Fibroblast of the conjunctiva (primary cell): Measurements from ENCODE around the gene MTG1.
"Not testable (repeated sequence)": the region's sequence is repeated elsewhere in the genome, so short reads cannot be mapped to it uniquely, and the experiment has no call there.

Experiments used
- DNase-seq: peaks from one replicate; pipeline ENCODE4 v3.0.0-alpha.2; 2010; ENCODE audit warnings: low read depth

The MTG1 gene

DNA sequence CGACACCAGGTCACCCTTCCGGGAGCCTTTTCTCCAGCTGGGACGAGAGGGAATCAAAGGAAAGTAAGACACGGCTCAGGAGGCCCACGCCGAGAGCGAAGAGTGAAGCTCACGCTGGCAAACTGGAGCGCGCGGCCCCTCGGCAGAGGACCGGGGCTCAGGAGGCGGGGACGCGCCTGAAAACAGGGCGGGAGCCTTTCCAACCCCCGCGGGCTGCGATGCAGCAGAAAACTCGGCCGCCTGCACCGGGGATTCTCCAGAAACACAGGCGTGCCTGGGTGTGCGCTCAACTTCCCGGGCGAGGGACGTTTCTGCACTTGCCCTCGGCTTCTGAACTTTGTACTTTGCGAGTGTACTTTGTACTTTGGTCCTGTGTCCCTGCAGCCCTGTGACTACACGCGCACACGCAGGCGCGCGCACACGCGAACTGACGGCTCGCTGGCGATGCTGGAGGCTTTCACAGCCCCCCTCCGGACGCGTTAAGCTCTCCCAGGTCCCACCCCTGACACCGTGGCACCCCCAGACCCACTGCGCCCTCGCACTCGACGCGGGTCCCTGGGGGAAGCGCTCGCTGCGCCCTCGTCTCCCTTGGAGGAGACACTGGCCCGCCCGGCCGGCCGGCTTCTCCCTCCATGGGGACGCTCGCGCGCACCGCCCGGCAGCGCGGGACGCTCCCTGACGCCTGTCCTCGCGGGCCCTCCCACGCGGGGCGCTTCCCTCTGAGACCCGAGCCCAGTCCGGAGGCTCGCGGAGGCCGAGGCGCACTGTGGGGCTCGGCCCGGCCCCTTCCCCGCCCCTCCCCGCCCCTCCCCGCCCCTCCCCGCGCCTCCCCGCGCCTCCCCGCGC, 15.5 kb upstream of the MTG1 start:
- DNase-seq = no peak

DNA sequence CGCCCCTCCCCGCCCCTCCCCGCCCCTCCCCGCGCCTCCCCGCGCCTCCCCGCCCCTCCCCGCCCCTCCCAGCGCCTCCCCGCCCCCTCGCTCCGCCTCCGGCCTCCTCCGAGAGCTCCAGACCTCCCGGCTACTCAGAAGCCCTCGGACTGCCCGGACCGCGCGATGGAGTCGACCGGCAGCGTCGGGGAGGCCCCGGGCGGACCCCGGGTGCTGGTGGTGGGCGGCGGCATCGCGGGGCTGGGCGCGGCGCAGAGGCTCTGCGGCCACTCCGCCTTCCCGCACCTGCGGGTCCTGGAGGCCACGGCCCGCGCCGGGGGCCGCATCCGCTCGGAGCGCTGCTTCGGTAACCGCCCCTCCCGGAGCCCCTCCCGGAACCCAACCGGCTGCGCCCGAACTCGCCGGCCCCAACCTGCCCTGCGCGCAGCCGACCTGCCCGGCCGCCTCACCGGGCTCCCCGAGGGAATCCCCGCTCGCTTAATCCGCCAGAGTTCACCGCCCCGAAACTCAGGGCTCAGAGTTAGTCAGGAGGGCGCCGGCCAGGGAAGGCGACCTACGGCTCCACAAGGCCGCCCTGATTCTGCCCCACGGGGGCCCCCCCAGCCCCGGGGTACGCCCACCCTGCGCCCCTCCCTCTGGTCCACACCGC, 14.7 kb upstream of the MTG1 start, which contains the start of gene PAOX:
Gene PAOX, plus strand, starts transcription at position 111 of the 649 bp plus-strand sequence. Its CDS starts 55 bp downstream, at position 166.
- peak; percentile 32 for DNase-seq

DNA sequence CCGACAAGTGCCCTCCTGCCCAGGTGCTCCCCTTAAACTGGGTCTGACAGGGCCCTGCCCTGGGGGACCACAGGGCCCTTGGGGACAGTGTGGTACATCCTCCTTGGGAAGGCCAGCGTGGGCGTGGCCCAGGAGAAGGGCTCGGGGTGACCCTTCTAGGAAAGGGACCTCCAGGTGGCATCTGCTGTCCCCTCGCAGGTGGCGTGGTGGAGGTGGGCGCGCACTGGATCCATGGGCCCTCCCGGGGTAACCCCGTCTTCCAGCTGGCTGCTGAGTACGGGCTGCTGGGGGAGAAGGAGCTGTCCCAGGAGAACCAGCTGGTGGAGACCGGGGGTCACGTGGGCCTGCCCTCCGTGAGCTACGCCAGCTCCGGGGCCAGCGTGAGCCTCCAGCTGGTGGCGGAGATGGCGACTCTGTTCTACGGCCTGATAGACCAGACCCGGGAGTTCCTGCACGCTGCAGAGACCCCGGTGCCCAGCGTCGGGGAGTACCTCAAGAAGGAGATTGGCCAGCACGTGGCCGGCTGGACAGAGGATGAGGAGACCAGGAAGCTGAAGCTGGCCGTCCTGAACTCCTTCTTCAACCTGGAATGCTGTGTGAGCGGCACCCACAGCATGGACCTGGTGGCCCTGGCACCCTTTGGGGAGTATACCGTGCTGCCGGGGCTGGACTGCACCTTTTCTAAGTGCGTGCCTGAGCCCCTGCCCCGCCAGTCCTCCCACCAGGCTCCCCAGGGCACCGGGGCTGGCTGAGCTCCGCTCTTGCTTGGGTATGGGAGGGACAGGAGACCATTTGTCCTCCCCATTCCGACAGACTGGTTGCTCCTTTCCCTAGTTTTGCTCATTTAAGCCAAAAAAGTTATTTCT, 13.9 kb upstream of the MTG1 start:
- no peak for DNase-seq

DNA sequence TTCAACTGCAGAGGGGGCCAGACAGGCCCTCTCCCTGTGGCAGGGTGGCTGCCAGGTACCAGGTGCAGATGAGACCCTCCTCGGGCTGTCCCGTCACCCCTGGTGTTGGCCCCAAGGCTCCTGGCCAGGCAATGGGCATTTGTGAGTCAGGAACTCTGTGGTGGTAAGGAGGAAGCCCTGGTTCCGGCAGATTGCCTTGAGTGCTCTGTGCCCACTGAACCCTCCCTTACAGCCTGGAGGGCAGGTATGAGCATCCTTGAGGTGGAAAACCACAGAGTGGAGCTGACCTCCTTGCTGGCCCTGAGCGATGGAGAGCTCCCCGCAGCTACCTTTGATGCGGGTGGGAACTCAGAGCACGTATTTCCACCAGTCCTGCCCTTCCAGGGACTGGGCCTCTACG, 12.9 kb upstream of the MTG1 start:
- DNase-seq = no peak

DNA sequence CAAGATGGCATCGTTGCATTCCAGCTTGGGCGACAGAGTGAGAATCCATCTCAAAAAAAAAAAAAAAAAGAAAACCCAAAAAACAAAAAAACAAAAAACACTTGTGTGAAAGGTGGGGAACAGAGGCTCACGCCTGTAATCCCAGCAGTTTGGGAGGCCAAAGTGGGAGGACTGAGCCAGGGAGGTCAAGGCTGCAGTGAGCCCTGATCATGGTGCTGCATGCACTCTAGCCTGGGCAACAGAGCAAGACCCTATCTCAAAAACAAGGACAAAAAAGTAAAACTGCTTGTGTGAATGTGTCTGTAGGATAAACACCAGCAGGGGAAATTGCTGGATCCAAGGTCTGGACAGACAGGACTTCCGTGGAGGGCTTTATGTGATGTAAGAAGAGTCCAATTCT, 10.4 kb upstream of the MTG1 start:
- DNase-seq = no peak

DNA sequence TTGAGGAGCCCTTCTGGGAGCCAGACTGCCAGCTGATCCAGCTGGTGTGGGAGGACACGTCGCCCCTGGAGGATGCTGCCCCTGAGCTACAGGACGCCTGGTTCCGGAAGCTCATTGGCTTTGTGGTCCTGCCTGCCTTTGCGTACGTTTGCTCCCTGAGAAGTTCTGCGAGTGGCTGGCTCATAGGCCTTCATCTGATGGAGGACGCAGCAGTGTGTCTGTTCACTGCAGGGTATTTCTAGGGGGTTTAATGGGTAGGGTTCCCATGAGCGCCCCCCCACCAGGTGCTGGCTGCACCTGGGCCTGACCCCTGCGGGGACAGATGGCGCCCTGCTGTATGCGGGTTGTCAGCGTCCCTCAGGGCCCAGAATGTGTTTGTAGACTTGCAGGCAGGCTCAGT, 9.9 kb upstream of the MTG1 start:
- no peak for DNase-seq

DNA sequence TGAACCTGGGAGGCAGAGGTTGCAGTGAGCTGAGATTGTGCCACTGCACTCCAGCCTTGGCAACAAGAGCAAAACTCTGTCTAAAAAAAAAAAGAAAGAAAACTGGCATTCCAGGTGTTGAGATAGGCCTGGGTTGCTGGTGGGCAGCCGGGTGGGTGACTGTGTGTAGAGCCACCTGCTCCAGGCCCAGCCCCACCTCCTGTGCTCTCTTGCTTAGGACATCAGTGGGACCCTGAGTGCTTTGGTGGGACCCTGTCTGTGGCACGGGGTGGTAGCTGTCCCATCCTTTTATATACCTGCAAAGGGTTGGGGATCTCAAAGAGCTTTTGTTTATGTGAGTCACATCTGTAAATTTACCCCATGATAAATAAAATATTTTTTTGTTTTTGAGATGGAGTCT, 8.7 kb upstream of the MTG1 start:
- DNase-seq = no peak

DNA sequence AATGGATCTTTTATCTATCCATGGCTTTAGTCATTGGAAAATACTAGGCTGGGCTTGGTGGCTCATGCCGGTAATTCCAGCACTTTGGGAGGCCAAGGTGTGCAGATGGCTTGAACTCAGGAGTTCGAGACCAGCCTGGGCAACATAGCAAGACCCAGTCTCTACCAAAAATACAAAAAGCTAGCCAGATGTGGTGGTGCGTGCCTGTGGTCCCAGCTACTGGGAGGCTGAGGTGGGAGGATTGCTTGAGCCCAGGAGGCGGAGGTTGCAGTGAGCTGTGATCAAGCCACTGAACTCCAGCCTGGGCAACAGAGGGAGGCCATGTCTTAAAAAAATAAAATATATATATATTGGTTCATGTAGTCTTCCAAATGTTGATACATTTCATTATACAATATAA, 7.0 kb upstream of the MTG1 start:
- not testable (repeated sequence) for DNase-seq

DNA sequence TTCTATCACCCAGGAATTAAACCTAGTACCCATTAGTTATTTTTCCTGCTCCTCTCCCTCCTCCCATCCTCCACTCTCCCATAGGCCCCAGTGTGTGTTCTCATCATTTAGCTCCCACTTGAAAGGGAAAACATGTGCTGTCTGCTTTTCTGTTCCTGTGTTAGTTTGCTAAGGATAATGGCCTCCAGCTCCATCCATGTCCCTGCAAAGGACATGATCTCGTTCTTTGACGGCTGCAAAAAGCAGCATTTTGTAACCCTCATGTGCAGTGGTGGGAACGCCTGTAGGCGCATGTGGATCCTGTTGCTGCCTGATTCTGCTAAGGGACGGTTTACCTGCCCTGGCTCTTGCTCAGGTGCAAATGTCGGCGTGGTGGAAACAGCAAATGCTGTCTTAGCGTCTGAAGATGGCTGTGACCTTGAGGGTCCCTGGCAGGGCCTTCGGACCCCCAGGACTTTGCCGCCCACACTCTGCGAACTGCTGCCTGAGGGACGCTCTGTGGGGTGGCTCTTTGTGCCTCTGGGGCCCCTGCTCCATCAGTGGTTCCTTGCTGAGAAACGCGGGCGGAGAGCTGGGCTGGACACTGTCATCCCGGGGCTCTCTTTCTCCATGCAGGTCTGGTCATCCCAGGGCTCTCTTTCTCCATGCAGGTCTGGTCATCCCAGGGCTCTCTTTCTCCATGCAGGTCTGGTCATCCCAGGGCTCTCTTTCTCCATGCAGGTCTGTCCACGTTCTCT, 5.6 kb upstream of the MTG1 start:
- DNase-seq = no peak

DNA sequence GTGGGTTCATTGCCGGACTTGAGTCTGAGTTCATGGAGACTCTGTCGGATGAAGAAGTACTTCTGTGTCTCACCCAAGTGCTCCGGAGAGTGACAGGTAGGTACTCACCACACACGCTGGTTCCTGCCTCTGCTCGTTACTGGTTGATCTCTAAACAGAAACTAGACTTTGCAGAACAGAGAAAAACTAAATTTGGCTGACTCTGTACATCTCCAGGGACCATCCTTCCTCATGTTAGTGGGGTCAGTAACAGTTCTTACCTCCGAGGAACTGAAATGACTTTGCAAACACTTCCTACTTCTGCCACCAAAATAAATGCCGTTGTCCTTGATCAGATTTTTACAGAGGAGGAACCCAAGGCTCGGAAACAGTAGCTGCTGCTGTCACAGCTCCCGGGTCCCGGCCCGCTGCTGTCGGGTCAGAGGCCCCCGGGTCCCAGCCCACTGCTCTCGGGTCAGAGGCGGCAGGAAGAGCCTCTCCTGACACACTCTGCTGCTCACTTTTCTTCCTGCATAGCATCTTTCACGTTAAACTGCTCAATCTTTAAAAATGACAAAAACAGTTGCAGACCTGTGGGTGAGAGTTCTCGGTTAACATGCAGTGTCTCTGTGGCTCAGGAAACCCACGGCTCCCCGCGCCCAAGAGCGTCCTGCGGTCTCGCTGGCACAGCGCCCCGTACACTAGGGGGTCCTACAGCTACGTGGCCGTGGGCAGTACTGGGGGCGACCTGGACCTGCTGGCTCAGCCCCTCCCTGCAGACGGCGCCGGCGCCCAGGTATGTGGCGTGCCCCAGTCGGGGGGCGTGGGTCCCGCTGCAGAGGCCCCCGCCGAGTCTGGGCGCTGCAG, 4.8 kb upstream of the MTG1 start:
- no peak for DNase-seq

DNA sequence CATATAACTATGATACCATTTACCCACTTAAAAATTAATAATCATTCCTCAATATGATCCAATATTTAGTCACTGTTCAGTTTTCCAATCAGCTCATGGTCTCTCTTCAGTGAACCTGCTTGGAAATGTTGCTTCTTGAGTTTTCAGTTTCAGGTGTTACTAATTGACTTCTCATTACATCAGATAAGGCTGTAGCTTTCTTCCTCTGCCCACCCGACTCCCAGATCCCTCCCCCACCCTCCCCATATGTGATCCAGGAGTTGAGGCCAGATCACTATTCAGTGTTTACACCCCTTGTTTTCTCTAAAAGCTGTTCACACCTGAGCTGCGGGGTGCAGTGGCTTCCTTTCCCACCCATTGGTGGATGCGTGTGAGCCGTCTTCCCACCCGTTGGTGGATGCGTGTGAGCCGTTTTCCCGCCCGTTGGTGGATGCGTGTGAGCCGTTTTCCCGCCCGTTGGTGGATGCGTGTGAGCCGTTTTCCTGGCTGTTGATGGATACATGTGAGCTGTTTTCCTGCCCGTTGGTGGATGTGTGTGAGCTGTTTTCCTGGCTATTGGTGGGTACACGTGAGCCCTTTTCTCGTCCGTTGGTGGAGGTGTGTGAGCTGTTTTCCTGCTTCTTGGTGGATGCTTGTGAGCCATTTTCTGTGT, 3.2 kb upstream of the MTG1 start:
- DNase-seq = no peak

DNA sequence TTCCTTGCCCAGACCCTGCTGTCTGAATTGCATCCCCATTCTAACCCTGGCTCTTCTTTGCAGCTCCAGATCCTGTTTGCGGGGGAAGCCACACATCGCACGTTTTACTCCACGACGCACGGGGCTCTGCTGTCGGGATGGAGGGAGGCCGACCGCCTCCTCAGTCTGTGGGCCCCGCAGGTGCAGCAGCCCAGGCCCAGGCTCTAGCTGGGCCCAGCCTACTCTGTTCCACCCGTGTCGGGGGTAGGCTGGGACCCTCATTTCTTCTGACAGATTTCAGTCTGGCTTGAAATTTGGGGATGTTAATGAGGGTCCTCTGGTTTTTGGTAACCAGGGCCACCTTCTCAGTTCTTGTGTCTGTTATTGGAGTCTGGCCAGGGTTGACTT, 2.7 kb upstream of the MTG1 start:
- DNase-seq = no peak

DNA sequence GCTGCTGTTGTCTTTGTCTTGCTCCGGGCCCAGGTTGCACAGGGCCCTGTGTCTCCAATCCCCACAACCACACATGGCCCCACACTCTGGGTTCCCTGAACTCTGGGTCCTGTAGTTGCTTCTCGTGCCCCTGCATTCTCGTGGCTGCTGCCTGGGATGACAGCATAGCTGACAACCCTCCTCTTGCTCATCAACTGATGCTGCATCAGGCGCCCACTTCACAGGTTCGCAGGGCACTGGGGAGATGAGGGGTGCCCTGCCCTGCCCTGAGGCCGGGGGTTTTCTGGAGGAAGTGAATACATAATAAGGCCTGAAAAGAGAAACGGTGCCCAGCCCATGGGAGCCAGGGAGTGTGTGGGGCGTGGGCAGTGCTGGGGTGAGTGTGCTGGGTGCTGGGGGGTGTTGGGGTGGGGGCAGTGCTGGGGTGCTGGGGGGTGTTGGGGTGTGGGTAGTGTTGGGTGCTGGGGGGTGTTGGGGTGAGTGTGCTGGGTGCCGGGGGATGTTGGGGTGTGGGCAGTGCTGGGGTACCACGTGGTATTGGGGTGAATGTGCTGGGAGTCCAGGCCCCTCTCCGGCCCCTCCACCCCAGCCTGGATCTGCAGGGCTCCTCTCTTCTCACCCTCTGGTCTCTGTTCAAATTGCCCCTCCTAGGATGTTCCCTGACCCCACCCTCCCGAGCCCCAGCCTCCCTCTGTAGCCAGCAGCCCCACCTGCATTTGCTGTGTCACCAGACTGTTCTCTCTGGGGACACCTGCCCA, 2.0 kb upstream of the MTG1 start:
- no peak for DNase-seq

DNA sequence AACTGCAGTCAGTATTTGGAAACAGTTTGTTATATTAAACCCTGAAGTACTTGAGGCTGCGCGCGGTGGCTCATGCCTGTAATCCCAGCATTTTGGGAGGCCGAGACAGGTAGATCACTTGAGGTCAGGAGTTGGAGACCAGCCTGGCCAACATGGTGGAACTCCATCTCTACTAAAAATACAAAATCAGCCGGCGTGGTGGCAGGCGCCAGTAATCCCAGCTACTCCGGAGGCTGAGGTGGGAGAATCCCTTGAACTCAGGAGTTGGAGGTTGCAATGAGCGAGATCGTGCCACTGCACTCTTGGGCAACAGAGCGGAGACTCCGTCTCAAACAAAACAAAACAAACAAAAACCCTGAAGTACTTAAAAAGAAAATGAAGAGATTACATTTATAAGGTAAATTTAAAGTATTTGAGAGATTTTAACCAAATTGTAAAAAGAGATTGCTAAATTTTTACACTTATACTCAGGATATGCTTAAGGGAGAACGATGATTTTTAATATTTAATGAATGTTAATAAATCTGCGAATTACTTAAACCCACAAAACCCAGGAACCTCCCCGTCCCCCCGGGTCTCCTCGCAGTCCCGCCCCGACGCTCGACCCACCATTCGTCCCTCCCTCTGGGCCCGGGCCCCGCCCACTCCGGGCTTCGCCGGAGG, 425 bp upstream of the MTG1 start:
- DNase-seq = no peak

DNA sequence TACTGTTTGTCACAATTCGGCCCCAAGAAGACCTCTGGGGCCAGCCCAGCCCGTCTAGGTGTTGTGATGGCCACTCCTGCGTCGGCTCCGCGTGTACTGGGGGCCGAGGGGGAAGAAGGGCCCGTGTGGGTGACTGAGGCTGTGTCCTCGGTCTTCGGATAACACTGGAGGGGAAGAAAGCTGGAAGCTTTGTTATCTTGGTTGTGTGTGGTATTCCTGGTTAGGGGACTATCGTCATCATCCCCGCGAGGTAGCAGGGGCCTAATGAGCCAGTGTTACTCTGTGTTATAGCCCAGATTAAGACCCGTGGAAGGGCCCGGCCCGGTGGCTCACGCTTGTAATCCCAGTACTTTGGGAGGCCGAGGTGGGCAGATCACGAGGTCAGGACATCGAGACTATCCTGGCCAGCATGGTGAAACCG, 854 bp downstream of the MTG1 start:
- no peak for DNase-seq

DNA sequence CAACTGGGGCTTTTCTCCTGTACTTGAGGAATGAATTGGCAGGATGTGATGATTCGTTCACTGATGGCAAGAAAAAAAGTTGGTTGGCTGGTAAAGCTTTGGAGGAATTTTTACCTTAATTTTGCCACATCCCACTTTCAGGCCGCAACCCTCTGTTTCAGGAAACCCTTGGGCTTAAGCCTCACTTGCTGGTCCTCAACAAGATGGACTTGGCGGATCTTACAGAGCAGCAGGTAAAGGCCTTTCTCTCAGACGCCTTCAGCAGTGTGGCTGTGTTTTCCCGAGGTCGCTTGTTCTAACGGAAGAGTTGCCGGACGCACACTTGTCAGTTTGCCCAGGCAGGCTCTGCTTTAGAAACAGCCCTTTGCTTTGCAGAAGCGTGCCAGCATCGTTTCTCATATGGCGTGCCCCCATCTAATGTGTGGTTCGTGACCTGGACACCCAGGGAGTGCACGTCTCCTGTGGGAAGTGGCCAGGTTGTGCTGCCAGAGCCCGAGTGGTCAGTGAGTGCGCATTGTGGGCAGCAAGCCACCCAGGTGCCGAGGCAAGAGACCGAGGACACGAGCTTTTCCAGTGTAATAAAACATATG, 2.2 kb downstream of the MTG1 start:
- no peak for DNase-seq

DNA sequence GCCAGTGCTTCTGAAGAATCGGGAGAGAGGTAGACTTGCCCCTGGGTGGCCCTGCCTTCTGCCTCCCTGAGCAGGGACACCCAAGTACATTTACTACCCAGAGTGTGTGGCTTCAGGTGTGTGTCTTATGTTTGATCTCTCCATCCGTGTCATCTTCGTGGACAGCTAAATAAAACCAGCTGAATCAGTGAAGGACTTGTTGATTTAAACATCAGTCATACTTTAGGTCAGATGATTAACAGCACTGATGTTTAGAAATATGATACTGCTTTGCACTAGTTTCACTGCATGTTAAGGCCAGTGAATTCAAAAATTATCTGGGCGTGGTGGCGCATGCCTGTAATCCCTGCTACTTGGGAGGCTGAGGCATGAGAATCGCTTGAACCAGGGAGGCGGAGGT, 4.0 kb downstream of the MTG1 start:
- no peak for DNase-seq

DNA sequence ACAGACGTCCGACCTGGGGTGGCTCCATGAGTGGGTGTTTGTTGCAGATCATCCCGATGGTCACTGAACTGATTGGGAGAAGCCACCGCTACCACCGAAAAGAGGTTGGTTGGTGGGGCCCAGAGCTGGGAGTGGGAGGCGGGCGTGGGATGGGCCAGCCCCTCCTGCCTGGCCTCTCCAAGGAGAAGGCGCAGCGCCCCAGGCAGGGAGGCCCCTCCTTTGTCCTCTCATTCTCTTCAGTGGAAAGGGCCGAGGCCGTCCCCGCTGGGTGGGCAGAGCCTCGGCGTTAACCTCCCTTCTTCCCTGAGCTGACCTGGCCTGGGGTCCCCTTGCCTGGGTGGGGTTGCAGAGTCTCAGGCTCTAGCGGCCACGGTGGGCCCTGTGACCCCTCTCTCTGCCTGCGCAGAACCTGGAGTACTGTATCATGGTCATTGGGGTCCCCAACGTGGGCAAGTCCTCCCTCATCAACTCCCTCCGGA, 5.2 kb downstream of the MTG1 start:
- DNase-seq = no peak
